MCF 10A (cell line): ENCODE measurements around the gene PAQR8. TPM values are rescaled to one million over a fixed set of nuclear protein-coding genes. Genes with fewer than 3 reads are reported as not detected.

Experiments
- BruUV-seq: library from RNA; stranded (reverse); fragments of 400-500 nt; replicated peaks from 2 replicates; lab custom pipeline; 2021; lab: Mats Ljungman, UMichigan
- CTCF ChIA-PET: fragments of 300-600 bp; sonication (Branson Sonifier 250); formaldehyde crosslinking; extraction: SDS; loops from one replicate; lab custom pipeline; 2021; ENCODE audit warnings: antibody characterized with exemption, inconsistent platforms; lab: Yijun Ruan, JAX
- POLR2A ChIA-PET: fragments of 300-600, 350-650 bp; sonication (Branson Sonifier 250); formaldehyde crosslinking; extraction: SDS; loops from one replicate; lab custom pipeline; 2020; ENCODE audit warnings: antibody characterized with exemption, inconsistent platforms; lab: Yijun Ruan, JAX
- DNase-seq: peaks from one replicate; pipeline ENCODE4 v3.0.0-alpha.2; 2018; ENCODE audit not compliant: unreplicated experiment
- H3K27ac Mint-ChIP-seq: one replicate; pipeline ENCODE4 v1.8.0; 2022; ENCODE audit warnings: mild to moderate bottlenecking, low read depth, mixed read lengths; ENCODE audit not compliant: unreplicated experiment
- H3K27me3 Mint-ChIP-seq: one replicate; pipeline ENCODE4 v1.8.0; 2022; ENCODE audit warnings: mixed read lengths; ENCODE audit not compliant: insufficient read depth, unreplicated experiment
- H3K36me3 Mint-ChIP-seq: one replicate; pipeline ENCODE4 v1.8.0; 2022; ENCODE audit warnings: mild to moderate bottlenecking, moderate library complexity, mixed read lengths; ENCODE audit not compliant: insufficient read depth, unreplicated experiment
- H3K4me1 Mint-ChIP-seq: one replicate; pipeline ENCODE4 v1.8.0; 2022; ENCODE audit warnings: mixed read lengths; ENCODE audit not compliant: insufficient read depth, unreplicated experiment
- H3K4me3 Mint-ChIP-seq: one replicate; pipeline ENCODE4 v1.8.0; 2022; ENCODE audit warnings: mild to moderate bottlenecking, moderate library complexity, mixed read lengths; ENCODE audit not compliant: unreplicated experiment
- H3K9me3 Mint-ChIP-seq: one replicate; pipeline ENCODE4 v1.8.0; 2022; ENCODE audit warnings: mixed read lengths; ENCODE audit not compliant: unreplicated experiment
- intact Hi-C: fragments of 100-400 bp; cut with micrococcal nuclease; formaldehyde crosslinking; loops from 2 replicates; pipeline ENCODE4 v1.14.1; 2022
- total RNA-seq: library from RNA; stranded (reverse); gene quantifications from 2 replicates; pipeline ENCODE4 v1.2.3, GENCODE V29; 2022
- TF ChIP-seq, protein P1 (sequence below): fragments of 200-600 bp; IDR thresholded peaks from one replicate; pipeline ENCODE4 v1.8.0; 2022; ENCODE audit warnings: antibody characterized with exemption, mild to moderate bottlenecking; ENCODE audit not compliant: unreplicated experiment

PAQR8 gene
- total RNA-seq, 1 experiment from 2014 or later = 1.9 TPM

- BruUV-seq = no TSS peak
- no peak for DNase-seq
- peaks cover 16% of the 10 kb centered on the region for H3K4me1 Mint-ChIP-seq
- CTCF ChIA-PET = interaction anchor here (0.7 to 1.3 kb wide), 2 partner anchors 15 to 297 kb away, joined by 3 to 4 read pairs; no protein-coding TSS in a partner anchor
- no peaks in the 10 kb centered on the region for H3K36me3 Mint-ChIP-seq
- TF ChIP-seq, protein P1, sequence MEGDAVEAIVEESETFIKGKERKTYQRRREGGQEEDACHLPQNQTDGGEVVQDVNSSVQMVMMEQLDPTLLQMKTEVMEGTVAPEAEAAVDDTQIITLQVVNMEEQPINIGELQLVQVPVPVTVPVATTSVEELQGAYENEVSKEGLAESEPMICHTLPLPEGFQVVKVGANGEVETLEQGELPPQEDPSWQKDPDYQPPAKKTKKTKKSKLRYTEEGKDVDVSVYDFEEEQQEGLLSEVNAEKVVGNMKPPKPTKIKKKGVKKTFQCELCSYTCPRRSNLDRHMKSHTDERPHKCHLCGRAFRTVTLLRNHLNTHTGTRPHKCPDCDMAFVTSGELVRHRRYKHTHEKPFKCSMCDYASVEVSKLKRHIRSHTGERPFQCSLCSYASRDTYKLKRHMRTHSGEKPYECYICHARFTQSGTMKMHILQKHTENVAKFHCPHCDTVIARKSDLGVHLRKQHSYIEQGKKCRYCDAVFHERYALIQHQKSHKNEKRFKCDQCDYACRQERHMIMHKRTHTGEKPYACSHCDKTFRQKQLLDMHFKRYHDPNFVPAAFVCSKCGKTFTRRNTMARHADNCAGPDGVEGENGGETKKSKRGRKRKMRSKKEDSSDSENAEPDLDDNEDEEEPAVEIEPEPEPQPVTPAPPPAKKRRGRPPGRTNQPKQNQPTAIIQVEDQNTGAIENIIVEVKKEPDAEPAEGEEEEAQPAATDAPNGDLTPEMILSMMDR = no peak
- POLR2A ChIA-PET = no interaction called here
- H3K4me3 Mint-ChIP-seq = no peak overlapping the region
- no peak overlapping the region for H3K27ac Mint-ChIP-seq
- intact Hi-C loops = no loop called here
- no peaks in the 10 kb centered on the region for H3K27me3 Mint-ChIP-seq
- H3K9me3 Mint-ChIP-seq = no peaks in the 10 kb centered on the region
Observed at GRCh38 chr6:52356017-52356416, 5.9 kb upstream of the PAQR8 start.

GRCh38 chr6:52359403-52359802, 2.5 kb upstream of the PAQR8 start:
- H3K9me3 Mint-ChIP-seq = no peaks in the 10 kb centered on the region
- H3K27ac Mint-ChIP-seq = no peak overlapping the region
- H3K27me3 Mint-ChIP-seq = no peaks in the 10 kb centered on the region
- H3K36me3 Mint-ChIP-seq = no peaks in the 10 kb centered on the region
- POLR2A ChIA-PET = interaction anchor here (0.6 to 0.7 kb wide), 2 partner anchors 140 to 1068 kb away, joined by 3 read pairs; no protein-coding TSS in a partner anchor
- CTCF ChIA-PET = interaction anchor here (0.6 kb wide), 1 partner anchor 48 kb away, joined by 3 read pairs; no protein-coding TSS in a partner anchor
- BruUV-seq = no TSS peak
- intact Hi-C loops = no loop called here
- DNase-seq = no peak
- H3K4me3 Mint-ChIP-seq = no peak overlapping the region
- peaks cover 16% of the 10 kb centered on the region for H3K4me1 Mint-ChIP-seq
- TF ChIP-seq, protein P1 = no peak

- no peak for DNase-seq
- Mint-ChIP-seq H3K4me1 (peaks cover 16% of the 10 kb centered on the region), H3K27me3 (no peaks in the 10 kb centered on the region), H3K36me3 (no peaks in the 10 kb centered on the region), H3K27ac (no peak overlapping the region), H3K9me3 (no peaks in the 10 kb centered on the region), H3K4me3 (no peak overlapping the region)
- BruUV-seq = no TSS peak
- CTCF ChIA-PET = interaction anchor here (0.6 kb wide), 1 partner anchor 48 kb away, joined by 3 read pairs; no protein-coding TSS in a partner anchor
- intact Hi-C loops = loop anchor here (5.0 kb wide), 1 partner anchor 37 kb away; no protein-coding TSS in a partner anchor
- POLR2A ChIA-PET = interaction anchor here (0.7 kb wide), 1 partner anchor 1067 kb away, joined by 3 read pairs; no protein-coding TSS in a partner anchor
- TF ChIP-seq, protein P1 = no peak
Observed at GRCh38 chr6:52360028-52360427, 1.9 kb upstream of the PAQR8 start.

DNA sequence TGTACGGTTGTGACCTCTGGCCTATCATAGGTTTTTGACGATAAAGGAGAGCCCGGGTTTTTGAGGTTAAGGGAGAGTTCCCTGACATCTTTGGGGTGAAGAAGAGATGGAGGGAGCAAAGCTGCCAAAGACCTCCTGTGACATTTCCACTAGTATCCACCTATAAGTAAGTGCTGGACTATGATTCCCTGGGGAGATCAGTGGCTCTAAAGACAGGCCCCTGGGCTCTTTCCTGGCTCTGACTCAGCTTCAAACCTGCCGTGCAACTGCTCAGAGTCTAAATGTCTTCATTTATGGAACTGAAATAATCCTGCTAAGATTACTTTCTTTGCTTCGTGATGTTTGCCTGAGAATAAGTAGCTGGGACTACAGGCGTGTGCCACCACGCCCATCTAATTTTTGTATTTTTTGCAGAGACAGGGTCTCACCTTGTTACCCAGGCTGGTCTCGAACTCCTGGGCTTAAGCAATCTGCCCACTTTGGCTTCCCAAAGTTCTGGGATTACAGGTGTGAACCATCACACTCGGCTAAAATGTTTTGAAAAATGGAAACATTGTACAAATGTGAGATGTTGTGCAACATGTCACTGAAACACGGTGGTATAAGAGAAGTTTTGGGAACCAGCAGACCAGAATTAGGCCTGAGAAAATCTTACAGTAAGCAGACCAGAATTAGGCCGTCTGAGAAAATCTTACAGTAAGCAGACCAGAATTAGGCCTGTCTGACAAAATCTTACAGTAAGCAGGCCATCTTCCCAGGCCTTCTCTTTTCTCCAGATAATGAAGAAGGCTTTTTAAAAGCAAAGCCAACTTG, 1.1 kb upstream of the PAQR8 start:
- no peak for DNase-seq
- Mint-ChIP-seq H3K27ac (no peak overlapping the region), H3K9me3 (no peaks in the 10 kb centered on the region), H3K4me1 (peaks cover 16% of the 10 kb centered on the region), H3K4me3 (peak overlapping the region; percentile 96), H3K36me3 (no peaks in the 10 kb centered on the region), H3K27me3 (no peaks in the 10 kb centered on the region)
- TF ChIP-seq, protein P1 = no peak
- intact Hi-C loops = loop anchor here (5.0 kb wide), 1 partner anchor 36 kb away; no protein-coding TSS in a partner anchor
- ChIA-PET POLR2A (no interaction called here), CTCF (interaction anchor here (0.6 kb wide), 1 partner anchor 49 kb away, joined by 3 read pairs; no protein-coding TSS in a partner anchor)
- BruUV-seq = no TSS peak
